Measurements from ENCODE around the gene KIAA0930. TPM values are rescaled to one million over a fixed set of nuclear protein-coding genes. Genes with fewer than 3 reads are reported as not detected.

Gene KIAA0930
- total RNA-seq, 1 donor from 2014 or later, result 42.5 TPM

- no peaks in the 10 kb centered on the region for H3K9me3 ChIP-seq
- H3K4me1 ChIP-seq, result peaks cover 25% of the 10 kb centered on the region
- no peaks in the 10 kb centered on the region for H3K36me3 ChIP-seq
- no peak for DNase-seq (ENCODE audit: extremely low spot score in 2 of 2)
- TF ChIP-seq POLR2A (IDR thresholded peaks at IDR 0.05), result no peak
- TF ChIP-seq POLR2AphosphoS5 (IDR thresholded peaks at IDR 0.05; ENCODE audit: insufficient read depth in 1 of 2, low read depth in 1 of 2), result no peak
- no peak for TF ChIP-seq CTCF (IDR thresholded peaks at IDR 0.05)
- intact Hi-C loops (cut with DNase I), result no loop called here
- no peak overlapping the region for H3K27ac ChIP-seq
- no peaks in the 10 kb centered on the region for H3K27me3 ChIP-seq
- no peak overlapping the region for H3K4me3 ChIP-seq
Observed at GRCh38 chr22:45233827-45234226, 6.9 kb downstream of the KIAA0930 start.

GRCh38 chr22:45233386-45233785 is 7.3 kb downstream of the KIAA0930 start:
- intact Hi-C loops (cut with DNase I), result no loop called here
- no peak for TF ChIP-seq CTCF (IDR thresholded peaks at IDR 0.05)
- no peak for TF ChIP-seq POLR2A (IDR thresholded peaks at IDR 0.05)
- no peak for TF ChIP-seq POLR2AphosphoS5 (IDR thresholded peaks at IDR 0.05; ENCODE audit: insufficient read depth in 1 of 2, low read depth in 1 of 2)
- no peaks in the 10 kb centered on the region for H3K36me3 ChIP-seq
- no peak for DNase-seq (ENCODE audit: extremely low spot score in 2 of 2)
- H3K4me1 ChIP-seq, result peaks cover 20% of the 10 kb centered on the region
- H3K27ac ChIP-seq, result no peak overlapping the region
- H3K9me3 ChIP-seq, result no peaks in the 10 kb centered on the region
- no peaks in the 10 kb centered on the region for H3K27me3 ChIP-seq
- H3K4me3 ChIP-seq, result no peak overlapping the region

GRCh38 chr22:45231293-45231692 is 9.4 kb downstream of the KIAA0930 start:
- H3K27ac ChIP-seq, result no peak overlapping the region
- no peak for TF ChIP-seq CTCF (IDR thresholded peaks at IDR 0.05)
- no peak for TF ChIP-seq POLR2AphosphoS5 (IDR thresholded peaks at IDR 0.05; ENCODE audit: insufficient read depth in 1 of 2, low read depth in 1 of 2)
- TF ChIP-seq POLR2A (IDR thresholded peaks at IDR 0.05), result no peak
- H3K4me1 ChIP-seq, result peaks cover 25% of the 10 kb centered on the region
- intact Hi-C loops (cut with DNase I), result no loop called here
- H3K4me3 ChIP-seq, result no peak overlapping the region
- H3K9me3 ChIP-seq, result no peaks in the 10 kb centered on the region
- H3K27me3 ChIP-seq, result no peaks in the 10 kb centered on the region
- H3K36me3 ChIP-seq, result no peaks in the 10 kb centered on the region
- DNase-seq (ENCODE audit: extremely low spot score in 2 of 2), result no peak

GRCh38 chr22:45230026-45230721 is 10.5 kb downstream of the KIAA0930 start:
- DNase-seq (ENCODE audit: extremely low spot score in 2 of 2), result no peak
- no peak overlapping the region for H3K4me3 ChIP-seq
- no peaks in the 10 kb centered on the region for H3K9me3 ChIP-seq
- H3K27ac ChIP-seq, result no peak overlapping the region
- TF ChIP-seq CTCF (IDR thresholded peaks at IDR 0.05), result no peak
- no peak for TF ChIP-seq POLR2A (IDR thresholded peaks at IDR 0.05)
- TF ChIP-seq POLR2AphosphoS5 (IDR thresholded peaks at IDR 0.05; ENCODE audit: insufficient read depth in 1 of 2, low read depth in 1 of 2), result no peak
- intact Hi-C loops (cut with DNase I), result no loop called here
- no peaks in the 10 kb centered on the region for H3K27me3 ChIP-seq
- peaks cover 37% of the 10 kb centered on the region for H3K4me1 ChIP-seq
- H3K36me3 ChIP-seq, result no peaks in the 10 kb centered on the region

GRCh38 chr22:45229181-45229580 is 11.5 kb downstream of the KIAA0930 start:
- intact Hi-C loops (cut with DNase I), result no loop called here
- no peaks in the 10 kb centered on the region for H3K36me3 ChIP-seq

More at GRCh38 chr22:45229181-45229580, 11.5 kb downstream of the KIAA0930 start:
- TF ChIP-seq POLR2A (IDR thresholded peaks at IDR 0.05) (no peak), POLR2AphosphoS5 (IDR thresholded peaks at IDR 0.05; ENCODE audit: insufficient read depth in 1 of 2, low read depth in 1 of 2) (no peak), CTCF (IDR thresholded peaks at IDR 0.05) (no peak)
- Histone ChIP-seq H3K27me3 (no peaks in the 10 kb centered on the region), H3K9me3 (no peaks in the 10 kb centered on the region), H3K4me3 (no peak overlapping the region), H3K27ac (no peak overlapping the region), H3K4me1 (peaks cover 41% of the 10 kb centered on the region)
- no peak for DNase-seq (ENCODE audit: extremely low spot score in 2 of 2)
